Measurements from ENCODE around the gene RET.

RET gene

GRCh38 chr10:43043773-43044447, 33.0 kb upstream of the RET start:
- Histone ChIP-seq H3K27me3 (ENCODE audit: insufficient read depth, low read depth) (no peaks in the 10 kb centered on the region), H3K4me3 (IDR thresholded peaks at IDR 0.05; ENCODE audit: insufficient read depth, low read depth, low read length) (no peak overlapping the region)

GRCh38 chr10:43044448-43044921, 32.4 kb upstream of the RET start:
- no peak overlapping the region for H3K4me3 ChIP-seq (IDR thresholded peaks at IDR 0.05; ENCODE audit: insufficient read depth, low read depth, low read length)
- no peaks in the 10 kb centered on the region for H3K79me2 ChIP-seq (ENCODE audit: insufficient read depth, low read depth)
- H3K4me2 ChIP-seq: no peak overlapping the region

More at GRCh38 chr10:43043773-43044447, 33.0 kb upstream of the RET start:
- no peak for TF ChIP-seq CTCF (conservative IDR thresholded peaks at IDR 0.05; ENCODE audit: low read depth, low read length)
- Histone ChIP-seq H3K36me3 (ENCODE audit: insufficient read depth) (no peaks in the 10 kb centered on the region), H4K20me1 (ENCODE audit: insufficient read depth) (no peaks in the 10 kb centered on the region), H2AFZ (ENCODE audit: low read depth) (no peak overlapping the region), H3K27ac (no peak overlapping the region), H3K4me1 (ENCODE audit: low read depth, poor library complexity, severe bottlenecking) (no peaks in the 10 kb centered on the region), H3K9ac (no peak overlapping the region), H3K4me2 (no peak overlapping the region), H3K79me2 (ENCODE audit: insufficient read depth, low read depth) (no peaks in the 10 kb centered on the region)

GRCh38 chr10:43044961-43045621, 31.8 kb upstream of the RET start:
- no peak for TF ChIP-seq CTCF (conservative IDR thresholded peaks at IDR 0.05; ENCODE audit: low read depth, low read length)
- Histone ChIP-seq H3K27ac (no peak overlapping the region), H3K4me1 (ENCODE audit: low read depth, poor library complexity, severe bottlenecking) (no peaks in the 10 kb centered on the region), H4K20me1 (ENCODE audit: insufficient read depth) (no peaks in the 10 kb centered on the region), H2AFZ (ENCODE audit: low read depth) (no peak overlapping the region), H3K9ac (no peak overlapping the region), H3K36me3 (ENCODE audit: insufficient read depth) (no peaks in the 10 kb centered on the region), H3K4me3 (IDR thresholded peaks at IDR 0.05; ENCODE audit: insufficient read depth, low read depth, low read length) (no peak overlapping the region), H3K27me3 (ENCODE audit: insufficient read depth, low read depth) (no peaks in the 10 kb centered on the region), H3K79me2 (ENCODE audit: insufficient read depth, low read depth) (no peaks in the 10 kb centered on the region), H3K4me2 (no peak overlapping the region)

More at GRCh38 chr10:43044448-43044921, 32.4 kb upstream of the RET start:
- Histone ChIP-seq H3K27me3 (ENCODE audit: insufficient read depth, low read depth) (no peaks in the 10 kb centered on the region), H3K27ac (no peak overlapping the region), H3K4me1 (ENCODE audit: low read depth, poor library complexity, severe bottlenecking) (no peaks in the 10 kb centered on the region), H4K20me1 (ENCODE audit: insufficient read depth) (no peaks in the 10 kb centered on the region), H2AFZ (ENCODE audit: low read depth) (no peak overlapping the region), H3K36me3 (ENCODE audit: insufficient read depth) (no peaks in the 10 kb centered on the region), H3K9ac (no peak overlapping the region)
- no peak for TF ChIP-seq CTCF (conservative IDR thresholded peaks at IDR 0.05; ENCODE audit: low read depth, low read length)

DNA sequence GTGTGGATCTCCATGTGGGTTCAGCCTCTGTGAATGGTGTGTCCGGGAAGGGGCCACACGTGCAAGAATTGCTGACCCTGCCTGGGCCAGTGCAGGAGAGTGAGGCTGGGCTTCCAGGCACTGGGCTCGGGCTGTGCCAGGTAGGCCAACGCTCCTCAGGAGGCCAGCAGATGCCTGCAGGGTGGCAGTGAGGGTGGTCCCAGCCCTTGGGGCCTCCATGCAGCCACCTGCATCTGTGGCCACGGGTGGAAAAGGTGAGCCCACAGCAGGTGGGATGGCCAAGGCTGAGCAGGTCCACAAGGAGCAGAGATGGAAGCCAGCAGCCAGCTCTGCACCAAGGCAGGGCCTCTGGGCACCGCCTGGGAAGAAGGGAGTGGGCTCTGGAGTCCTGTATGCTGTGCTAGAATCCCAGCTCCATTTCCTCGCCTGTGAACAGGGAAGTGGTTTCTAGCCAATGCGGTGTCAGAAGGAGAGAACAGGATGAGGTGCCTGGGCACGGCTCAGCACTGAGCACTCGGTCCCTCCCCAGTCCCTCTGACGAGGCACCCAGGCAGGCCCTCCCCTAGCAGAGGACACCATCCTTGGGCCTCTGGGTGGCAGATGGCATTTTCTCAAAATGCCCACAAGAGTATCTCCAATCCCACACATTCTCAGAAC, 31.1 kb upstream of the RET start:
- Histone ChIP-seq H2AFZ (ENCODE audit: low read depth) (no peak overlapping the region), H3K4me3 (IDR thresholded peaks at IDR 0.05; ENCODE audit: insufficient read depth, low read depth, low read length) (no peak overlapping the region), H3K27ac (no peak overlapping the region), H3K9ac (no peak overlapping the region), H3K4me2 (no peak overlapping the region), H3K36me3 (ENCODE audit: insufficient read depth) (no peaks in the 10 kb centered on the region), H3K79me2 (ENCODE audit: insufficient read depth, low read depth) (no peaks in the 10 kb centered on the region), H3K4me1 (ENCODE audit: low read depth, poor library complexity, severe bottlenecking) (no peaks in the 10 kb centered on the region), H3K27me3 (ENCODE audit: insufficient read depth, low read depth) (no peaks in the 10 kb centered on the region), H4K20me1 (ENCODE audit: insufficient read depth) (no peaks in the 10 kb centered on the region)
- no peak for TF ChIP-seq CTCF (conservative IDR thresholded peaks at IDR 0.05; ENCODE audit: low read depth, low read length)

Measured in KMS-11 (cell line).